Duodenal mucosa (tissue), 2 donors: Measurements from ENCODE around the gene PCMT1.

ENCODE experiments used
- H3K27ac ChIP-seq: one replicate; pipeline ENCODE4 v1.7.0; 2013; ENCODE audit warnings: low read depth, low read length
- H3K27me3 ChIP-seq, 2 donors: one replicate each; pipeline ENCODE4 v1.7.0; 2013; ENCODE audit warnings: low read length in 2 of 2, control low read depth in 1 of 2; ENCODE audit not compliant: insufficient read depth in 2 of 2, control insufficient read depth in 1 of 2
- H3K36me3 ChIP-seq, 2 donors: one replicate each; pipeline ENCODE4 v1.7.0; 2013; ENCODE audit warnings: low read length in 2 of 2, control low read depth in 1 of 2; ENCODE audit not compliant: insufficient read depth in 2 of 2, control insufficient read depth in 1 of 2
- H3K4me1 ChIP-seq, 2 donors: one replicate each; pipeline ENCODE4 v1.7.0; 2013; ENCODE audit warnings: low read length in 2 of 2, control low read depth in 1 of 2; ENCODE audit not compliant: insufficient read depth in 2 of 2, control insufficient read depth in 1 of 2
- H3K4me3 ChIP-seq, 2 donors: one replicate each; pipeline ENCODE4 v1.7.0; 2013; ENCODE audit warnings: low read length in 2 of 2, low read depth in 1 of 2
- H3K9ac ChIP-seq, 2 donors: one replicate each; pipeline ENCODE4 v1.7.0; 2013; ENCODE audit warnings: low read length in 2 of 2, low read depth in 1 of 2
- H3K9me3 ChIP-seq, 2 donors: one replicate each; pipeline ENCODE4 v1.7.0; 2013; ENCODE audit warnings: low read length in 2 of 2, control low read depth in 1 of 2; ENCODE audit not compliant: control insufficient read depth in 1 of 2

PCMT1 gene

DNA sequence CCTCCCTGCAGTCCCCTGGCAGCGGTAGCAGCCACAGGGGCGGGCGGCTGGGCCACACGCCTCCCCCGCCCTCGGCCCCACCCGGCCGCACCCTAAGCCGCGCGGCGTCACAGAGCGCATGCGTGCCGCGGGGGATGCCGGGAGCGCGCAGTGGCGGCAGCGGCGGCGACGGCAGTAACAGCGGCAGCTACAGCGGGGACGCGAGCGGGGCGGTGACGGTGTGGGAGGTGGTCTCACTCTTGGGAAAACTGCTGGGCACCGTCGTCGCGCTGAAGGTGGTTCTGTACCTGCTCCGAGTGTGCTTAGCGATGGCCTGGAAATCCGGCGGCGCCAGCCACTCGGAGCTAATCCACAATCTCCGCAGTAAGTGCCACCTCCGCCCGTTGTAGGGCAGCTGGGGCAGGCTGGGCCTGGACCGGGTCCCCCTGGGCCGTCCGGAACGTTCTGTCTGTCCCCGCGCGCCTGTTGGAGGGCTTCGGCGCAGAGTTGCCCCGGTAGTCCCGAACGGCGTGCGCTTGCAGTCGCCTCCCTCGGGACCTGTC lies at the start of gene PCMT1:
TSS of gene PCMT1 (plus strand) at position 148 of the 542 bp plus-strand sequence. CDS start at position 309, 161 bp downstream.
- Histone ChIP-seq H3K4me1 (peaks cover 24 to 30% of the 10 kb centered on the region in 2 donors), H3K27me3 (no peaks in the 10 kb centered on the region), H3K36me3 (no peaks in the 10 kb centered on the region), H3K27ac (peak within 1 kb of the TSS; percentile 89), H3K9ac (peak within 1 kb of the TSS; percentile 98 to 99), H3K4me3 (peak within 1 kb of the TSS; percentile 96 to 97), H3K9me3 (no peaks in the 10 kb centered on the region)

DNA sequence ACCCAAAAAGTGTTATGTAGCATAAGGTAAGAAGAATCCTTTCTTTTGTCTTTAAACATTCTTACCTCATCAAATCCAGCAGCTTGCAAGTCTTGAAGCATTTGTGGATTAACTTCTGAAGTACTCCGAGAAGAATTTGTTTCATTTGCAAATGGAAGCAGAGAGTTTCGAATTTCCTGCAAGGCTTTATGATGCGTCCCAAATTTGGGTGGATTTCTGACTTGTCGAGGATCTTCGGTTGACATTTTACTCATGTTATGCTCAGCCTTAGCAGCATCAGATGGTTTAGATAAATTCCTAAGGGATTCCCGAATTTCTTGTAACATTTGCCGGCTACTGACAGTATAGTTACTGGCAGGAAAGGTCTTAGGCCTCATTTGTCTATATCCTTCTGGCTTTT lies 47.8 kb upstream of the PCMT1 start:
- no peak overlapping the region for H3K27ac ChIP-seq
- H3K4me3 ChIP-seq = no peak overlapping the region
- H3K4me1 ChIP-seq = no peaks in the 10 kb centered on the region
- no peaks in the 10 kb centered on the region for H3K27me3 ChIP-seq
- H3K9me3 ChIP-seq = no peaks in the 10 kb centered on the region
- peaks cover 0 to 13% of the 10 kb centered on the region in 2 donors for H3K36me3 ChIP-seq
- H3K9ac ChIP-seq = no peak overlapping the region

- H3K27ac ChIP-seq = no peak overlapping the region
- peaks cover 0 to 3% of the 10 kb centered on the region in 2 donors for H3K36me3 ChIP-seq
- H3K4me1 ChIP-seq = peaks cover 13 to 19% of the 10 kb centered on the region in 2 donors
- H3K9me3 ChIP-seq = no peaks in the 10 kb centered on the region
- no peak overlapping the region for H3K9ac ChIP-seq
- H3K27me3 ChIP-seq = no peaks in the 10 kb centered on the region
- no peak overlapping the region for H3K4me3 ChIP-seq
Measured at GRCh38 chr6:149711711-149712110, 37.8 kb upstream of the PCMT1 start.

- Histone ChIP-seq H3K27ac (no peak overlapping the region), H3K27me3 (no peaks in the 10 kb centered on the region), H3K9me3 (no peaks in the 10 kb centered on the region), H3K4me3 (no peak overlapping the region), H3K4me1 (peaks cover 11 to 13% of the 10 kb centered on the region in 2 donors), H3K36me3 (peaks cover 0 to 3% of the 10 kb centered on the region in 2 donors), H3K9ac (no peak overlapping the region)
Measured at GRCh38 chr6:149714442-149714841, 35.1 kb upstream of the PCMT1 start.

DNA sequence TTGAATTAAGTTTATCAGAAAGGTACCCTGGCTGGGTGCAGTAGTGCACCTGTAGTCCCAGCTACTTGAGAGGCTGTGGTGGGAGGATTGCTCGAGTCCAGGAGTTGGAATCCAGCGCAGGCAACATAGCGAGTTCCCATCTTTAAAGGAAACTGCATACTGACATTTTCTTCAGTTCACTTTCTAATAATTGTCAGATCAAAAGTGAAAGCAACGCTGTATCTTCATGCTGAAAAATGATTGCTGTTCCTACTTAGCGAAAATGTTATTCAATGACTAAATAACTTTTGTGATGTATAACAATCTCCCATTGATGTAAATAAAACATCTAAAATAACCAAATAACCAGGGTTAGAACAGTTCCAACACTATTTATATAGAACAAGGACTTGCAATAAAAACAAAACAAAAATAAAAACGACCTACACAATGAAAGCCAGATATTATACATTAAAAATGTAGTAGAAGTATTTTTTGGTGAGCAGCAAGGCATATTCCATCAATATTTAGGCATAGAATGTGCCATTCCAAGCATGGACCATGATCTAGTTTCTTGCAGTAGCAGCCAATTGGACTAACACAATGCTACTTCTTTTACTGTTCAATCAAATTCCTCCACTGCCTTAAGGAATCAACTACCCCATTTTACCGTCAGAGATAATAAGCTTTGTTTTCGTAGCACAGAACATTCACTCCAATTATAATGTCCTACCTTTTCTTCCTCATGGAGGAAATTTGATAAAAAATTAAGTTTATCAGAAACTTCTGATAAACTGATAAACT lies 33.2 kb upstream of the PCMT1 start:
- H3K4me1 ChIP-seq = peaks cover 5 to 9% of the 10 kb centered on the region in 2 donors
- no peaks in the 10 kb centered on the region for H3K27me3 ChIP-seq
- no peaks in the 10 kb centered on the region for H3K9me3 ChIP-seq
- H3K36me3 ChIP-seq = peaks cover 0 to 3% of the 10 kb centered on the region in 2 donors
- H3K4me3 ChIP-seq = peak overlapping the region; percentile 88 to 92
- no peak overlapping the region for H3K27ac ChIP-seq
- peak overlapping the region; percentile 22 to 96 for H3K9ac ChIP-seq

GRCh38 chr6:149717255-149717587 lies 32.3 kb upstream of the PCMT1 start:
- H3K4me1 ChIP-seq = peaks cover 5 to 9% of the 10 kb centered on the region in 2 donors
- no peaks in the 10 kb centered on the region for H3K27me3 ChIP-seq
- no peaks in the 10 kb centered on the region for H3K36me3 ChIP-seq
- H3K9ac ChIP-seq = peak overlapping the region; percentile 95 to 96
- no peaks in the 10 kb centered on the region for H3K9me3 ChIP-seq
- H3K27ac ChIP-seq = peak overlapping the region; percentile 99
- peak overlapping the region; percentile 88 to 92 for H3K4me3 ChIP-seq

- H3K36me3 ChIP-seq = no peaks in the 10 kb centered on the region
- peak within 1 kb of the TSS; percentile 88 to 92 for H3K4me3 ChIP-seq
- H3K9me3 ChIP-seq = no peaks in the 10 kb centered on the region
- peaks cover 5 to 9% of the 10 kb centered on the region in 2 donors for H3K4me1 ChIP-seq
- peak within 1 kb of the TSS; percentile 99 for H3K27ac ChIP-seq
- no peaks in the 10 kb centered on the region for H3K27me3 ChIP-seq
- peak within 1 kb of the TSS; percentile 95 to 96 for H3K9ac ChIP-seq
Measured at GRCh38 chr6:149717588-149718458, 31.7 kb upstream of the PCMT1 start, which contains the start of gene LATS1. LATS1 (minus strand) TSS chr6:149718101; CDS start chr6:149702126, 15,975 bp downstream.

DNA sequence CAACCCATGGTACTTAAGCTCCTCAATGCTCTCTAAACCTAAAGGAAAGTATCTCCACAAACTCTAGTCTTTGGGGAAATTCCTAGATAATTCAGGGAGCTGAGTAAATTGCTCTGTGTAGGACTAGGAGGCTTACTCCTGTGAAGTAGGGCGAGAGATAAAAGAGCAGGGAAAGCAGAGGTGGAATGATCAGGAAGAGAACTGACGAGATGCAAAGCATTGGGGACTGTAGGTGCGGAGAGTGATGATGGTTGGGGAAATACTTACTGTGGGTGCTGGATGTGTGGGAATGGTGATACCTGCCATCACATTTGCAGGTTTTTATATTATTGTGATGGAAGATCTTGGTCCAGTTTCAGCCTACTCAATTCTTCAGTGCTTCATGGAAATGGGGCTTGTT lies 30.0 kb upstream of the PCMT1 start:
- no peak overlapping the region for H3K9ac ChIP-seq
- H3K27me3 ChIP-seq = no peaks in the 10 kb centered on the region
- H3K27ac ChIP-seq = no peak overlapping the region
- H3K9me3 ChIP-seq = no peaks in the 10 kb centered on the region
- no peaks in the 10 kb centered on the region for H3K36me3 ChIP-seq
- H3K4me3 ChIP-seq = no peak overlapping the region
- peaks cover 5 to 9% of the 10 kb centered on the region in 2 donors for H3K4me1 ChIP-seq

DNA sequence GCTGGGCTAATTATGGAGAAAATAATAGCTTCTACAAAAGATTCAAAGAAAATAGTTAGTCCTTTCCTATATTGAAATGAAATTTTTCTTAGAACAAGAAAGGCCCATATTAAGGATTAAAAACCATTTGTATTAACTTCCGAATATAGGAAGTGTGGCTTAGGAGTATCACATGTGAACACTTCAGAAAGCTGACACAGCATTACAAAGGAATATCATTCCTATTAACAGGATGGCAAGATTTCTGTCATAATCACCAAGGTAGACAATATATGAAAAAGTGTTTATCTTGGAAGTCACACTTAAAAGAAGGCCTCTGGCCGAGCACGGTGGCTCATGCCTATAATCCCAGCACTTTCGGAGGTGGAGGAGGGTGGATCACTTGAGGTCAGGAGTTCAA lies 26.3 kb upstream of the PCMT1 start:
- Histone ChIP-seq H3K27ac (no peak overlapping the region), H3K4me3 (no peak overlapping the region), H3K4me1 (no peaks in the 10 kb centered on the region), H3K9ac (no peak overlapping the region), H3K36me3 (peaks cover 0 to 7% of the 10 kb centered on the region in 2 donors), H3K9me3 (no peaks in the 10 kb centered on the region), H3K27me3 (no peaks in the 10 kb centered on the region)
